CD8-positive, alpha-beta memory T cell (primary cell): Measurements from ENCODE around the gene AHCYL2. TPM values are rescaled to one million over a fixed set of nuclear protein-coding genes. Genes with fewer than 3 reads are reported as not detected.
"Not testable (repeated sequence)": the region's sequence is repeated elsewhere in the genome, so short reads cannot be mapped to it uniquely, and the experiment has no call there.

Source experiments
- CTCF ChIA-PET: fragments of 350-600 bp; sonication (Branson Sonifier 250); formaldehyde crosslinking; loops from one replicate; lab custom pipeline; 2021; ENCODE audit warnings: antibody characterized with exemption; lab: Charles Lee
- POLR2A ChIA-PET: fragments of 350-600 bp; sonication (Branson Sonifier 250); formaldehyde crosslinking; loops from one replicate; lab custom pipeline; 2021; ENCODE audit warnings: antibody characterized with exemption; lab: Charles Lee
- DNase-seq, 5 donors: peaks; one replicate each; pipeline versions ENCODE4 v3.0.0 to v3.0.0-alpha.2; 2020 to 2022; ENCODE audit warnings: mixed read lengths in 1 of 5
- H3K27ac ChIP-seq: one replicate; pipeline ENCODE4 v1.7.0; 2013; ENCODE audit warnings: low read depth, mild to moderate bottlenecking, low read length, moderate library complexity
- H3K27me3 ChIP-seq: 2 replicates; pipeline ENCODE4 v1.7.0; 2013; ENCODE audit warnings: low read length, mild to moderate bottlenecking; ENCODE audit not compliant: insufficient read depth, poor library complexity, severe bottlenecking
- H3K36me3 ChIP-seq: 2 replicates; pipeline ENCODE4 v1.7.0; 2013; ENCODE audit warnings: mild to moderate bottlenecking, low read length, moderate library complexity; ENCODE audit not compliant: insufficient read depth
- H3K4me1 ChIP-seq: 2 replicates; pipeline ENCODE4 v1.7.0; 2013; ENCODE audit warnings: mild to moderate bottlenecking, low read length, moderate library complexity; ENCODE audit not compliant: insufficient read depth
- H3K4me3 ChIP-seq: 2 replicates; pipeline ENCODE4 v1.7.0; 2013; ENCODE audit warnings: mild to moderate bottlenecking, low read length
- H3K9me3 ChIP-seq: 2 replicates; pipeline ENCODE4 v1.7.0; 2013; ENCODE audit warnings: mild to moderate bottlenecking, low read length
- H3K27ac Mint-ChIP-seq, 8 donors: one replicate each; pipeline ENCODE4 v1.8.0; 2020 to 2021; ENCODE audit warnings: mixed read lengths in 8 of 8, mild to moderate bottlenecking in 6 of 8, inconsistent platforms in 3 of 8, moderate library complexity in 3 of 8
- H3K27me3 Mint-ChIP-seq, 2 donors: one replicate each; pipeline ENCODE4 v1.8.0; 2020 to 2021; ENCODE audit warnings: mixed read lengths in 2 of 2, mild to moderate bottlenecking in 1 of 2, moderate library complexity in 1 of 2
- H3K36me3 Mint-ChIP-seq, 3 donors: one replicate each; pipeline ENCODE4 v1.8.0; 2020 to 2021; ENCODE audit warnings: mixed read lengths in 3 of 3, inconsistent platforms in 1 of 3, mild to moderate bottlenecking in 1 of 3
- H3K4me1 Mint-ChIP-seq, 3 donors: one replicate each; pipeline ENCODE4 v1.8.0; 2020 to 2021; ENCODE audit warnings: mixed read lengths in 3 of 3, inconsistent platforms in 1 of 3, mild to moderate bottlenecking in 1 of 3
- H3K4me3 Mint-ChIP-seq, 7 donors: one replicate each; pipeline ENCODE4 v1.8.0; 2020 to 2021; ENCODE audit warnings: mixed read lengths in 7 of 7, mild to moderate bottlenecking in 6 of 7, moderate library complexity in 4 of 7, inconsistent platforms in 2 of 7
- H3K9me3 Mint-ChIP-seq, 5 donors: one replicate each; pipeline ENCODE4 v1.8.0; 2020 to 2022; ENCODE audit warnings: mixed read lengths in 5 of 5, mild to moderate bottlenecking in 3 of 5, moderate library complexity in 2 of 5, inconsistent platforms in 1 of 5
- polyA plus RNA-seq: library from polyadenylated mRNA; unstranded; fragments of 300-500 nt; fragmentation: Illumina TruSeq; gene quantifications from one replicate; pipeline ENCODE4 v1.2.3, GENCODE V29; 2021
- total RNA-seq, 2 experiments: library from RNA; stranded (reverse); gene quantifications; one replicate each; pipeline ENCODE4 v1.2.3, GENCODE V29; 2021

The AHCYL2 gene
- total and polyA plus RNA-seq, 3 experiments from 2014 or later: 8.1 to 8.4 (median 8.2) TPM

DNA sequence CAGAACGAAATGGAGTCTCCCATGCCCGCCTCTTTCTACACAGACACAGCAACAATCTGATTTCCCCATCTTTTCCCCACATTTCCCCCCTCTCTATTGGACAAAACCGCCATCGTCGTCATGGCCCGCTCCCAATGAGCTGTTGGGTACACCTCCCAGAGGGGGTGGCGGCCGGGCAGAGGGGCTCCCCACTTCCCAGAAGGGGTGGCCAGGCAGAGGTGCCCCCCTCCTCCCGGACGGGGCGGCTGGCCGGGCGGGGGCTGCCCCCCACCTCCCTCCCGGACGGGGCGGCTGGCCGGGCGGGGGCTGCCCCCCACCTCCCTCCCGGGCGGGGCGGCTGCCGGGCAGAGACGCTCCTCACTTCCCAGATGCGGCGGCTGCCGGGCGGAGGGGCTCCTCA lies 251.1 kb downstream of the AHCYL2 start:
- H3K4me3 ChIP-seq, H3K27me3 Mint-ChIP-seq, H3K9me3 ChIP-seq, H3K4me1 Mint-ChIP-seq, H3K4me1 ChIP-seq, H3K27ac ChIP-seq, H3K36me3 Mint-ChIP-seq, DNase-seq, H3K4me3 Mint-ChIP-seq, H3K27me3 ChIP-seq, H3K9me3 Mint-ChIP-seq, CTCF ChIA-PET, H3K27ac Mint-ChIP-seq, POLR2A ChIA-PET, H3K36me3 ChIP-seq: not testable (repeated sequence)

DNA sequence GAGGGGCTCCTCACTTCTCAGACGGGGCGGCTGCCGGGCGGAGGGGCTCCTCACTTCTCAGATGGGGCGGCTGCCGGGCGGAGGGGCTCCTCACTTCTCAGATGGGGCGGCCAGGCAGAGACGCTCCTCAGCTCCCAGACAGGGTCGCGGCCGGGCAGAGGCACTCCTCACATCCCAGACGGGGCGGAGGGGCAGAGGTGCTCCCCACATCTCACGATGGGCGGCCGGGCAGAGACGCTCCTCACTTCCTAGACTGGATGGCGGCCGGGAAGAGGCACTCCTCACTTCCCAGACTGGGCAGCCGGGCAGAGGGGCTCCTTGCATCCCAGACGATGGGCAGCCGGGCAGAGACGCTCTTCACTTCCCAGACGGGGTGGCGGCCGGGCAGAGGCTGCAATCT lies 251.6 kb downstream of the AHCYL2 start:
- H3K4me1 Mint-ChIP-seq, H3K27me3 Mint-ChIP-seq, H3K27me3 ChIP-seq, H3K27ac Mint-ChIP-seq, H3K36me3 ChIP-seq, H3K36me3 Mint-ChIP-seq, POLR2A ChIA-PET, H3K4me3 Mint-ChIP-seq, DNase-seq, CTCF ChIA-PET, H3K9me3 ChIP-seq, H3K4me3 ChIP-seq, H3K9me3 Mint-ChIP-seq, H3K27ac ChIP-seq, H3K4me1 ChIP-seq: not testable (repeated sequence)

Other genes starting within 250 kb of the AHCYL2 start
- gene TNPO3, start 169.9 kb upstream of the AHCYL2 start, total RNA-seq: 10 to 100 TPM; 80.5 to 82.1 TPM
- gene TNPO3, start 169.9 kb upstream of the AHCYL2 start, polyA plus RNA-seq: 43.1 TPM
- 10 to 100 TPM; 23.2 to 23.6 TPM for gene TSPAN33, start 80.3 kb upstream of the AHCYL2 start, total RNA-seq
- 11.6 TPM for gene TSPAN33, start 80.3 kb upstream of the AHCYL2 start, polyA plus RNA-seq
- under 1 TPM; 0.22 to 0.33 TPM for gene SMO, start 36.4 kb upstream of the AHCYL2 start, total RNA-seq
- not detected for gene SMO, start 36.4 kb upstream of the AHCYL2 start, polyA plus RNA-seq
- gene STRIP2, start 209.4 kb downstream of the AHCYL2 start, total RNA-seq: 10 to 100 TPM; 21.0 to 25.0 TPM
- not detected for gene STRIP2, start 209.4 kb downstream of the AHCYL2 start, polyA plus RNA-seq